GM19463 (cell line): Measurements from ENCODE around the gene PCMTD2.

Experiments used
- ATAC-seq: cut with Tn5 transposase; IDR thresholded peaks from one replicate; pipeline ENCODE4 v1.9.1; 2021; ENCODE audit warnings: mild to moderate bottlenecking, moderate library complexity; ENCODE audit not compliant: unreplicated experiment

PCMTD2 gene

DNA sequence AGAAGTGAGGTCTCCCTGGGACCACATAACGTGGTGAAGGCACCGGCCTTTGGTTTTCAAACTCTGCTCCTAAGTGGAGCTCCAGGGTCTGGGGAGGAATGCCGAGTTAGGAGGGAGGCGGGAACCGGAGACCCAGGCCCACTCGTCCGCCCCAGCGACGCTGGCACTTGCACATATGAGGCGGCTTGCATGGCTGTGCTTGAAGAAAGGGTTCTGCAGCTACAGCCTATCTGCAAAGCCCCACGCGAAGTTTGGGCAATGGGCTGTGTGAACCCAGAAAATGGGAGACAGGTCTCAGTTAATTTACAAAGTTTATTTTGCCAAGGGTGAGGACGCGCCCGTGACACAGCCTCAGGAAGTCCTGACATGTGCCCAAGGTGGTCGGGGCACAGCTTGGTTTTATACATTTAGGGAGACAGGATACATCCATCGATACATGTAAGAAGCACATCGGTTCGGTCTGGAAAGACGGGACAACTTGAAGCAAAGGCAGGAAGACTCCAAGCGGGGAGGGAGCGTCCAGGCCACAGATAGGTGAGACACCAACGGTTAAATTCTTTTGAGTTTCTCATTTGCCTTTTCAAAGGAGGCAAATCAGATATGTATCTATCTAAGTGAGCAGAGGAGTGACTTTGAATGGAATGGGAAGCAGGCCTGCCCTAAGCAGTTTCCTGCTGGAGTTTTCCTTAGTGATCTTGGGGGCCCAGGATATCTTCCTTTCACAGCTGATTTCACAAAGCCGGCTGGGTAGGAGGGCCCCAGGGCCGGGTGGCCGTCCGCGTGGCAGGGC lies 782 bp upstream of the PCMTD2 start:
- no peak for ATAC-seq

DNA sequence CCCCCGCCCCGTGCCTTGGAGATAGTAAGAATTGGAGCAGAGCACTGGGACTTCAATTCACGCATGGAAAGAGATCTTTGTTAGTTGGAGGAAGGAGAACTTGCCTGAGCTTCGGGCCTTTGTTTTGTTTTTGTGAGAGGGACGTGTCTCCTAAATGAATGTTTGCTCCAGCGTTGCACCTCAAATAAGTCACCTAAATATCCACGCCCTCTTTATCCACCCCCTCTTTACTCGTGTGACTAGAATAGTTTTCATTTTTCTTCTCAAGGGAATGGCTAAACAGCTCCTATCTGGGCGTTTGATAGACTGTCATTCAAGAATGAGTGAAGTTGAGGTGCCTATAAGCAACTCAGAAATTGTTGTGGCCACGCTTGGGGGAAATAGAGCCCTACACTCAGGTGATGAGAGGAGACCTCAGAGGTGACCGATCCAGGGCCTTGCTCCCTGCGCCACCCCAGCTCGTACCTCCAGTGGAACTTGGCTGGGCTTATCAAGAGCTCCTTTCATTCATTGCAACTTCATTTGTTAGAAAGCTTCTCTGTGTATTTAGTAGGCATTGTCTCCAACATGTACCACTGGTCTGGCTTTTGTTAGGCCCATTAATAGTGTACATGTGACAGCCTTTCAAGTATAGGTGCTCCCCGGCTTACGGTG lies 861 bp downstream of the PCMTD2 start:
- no peak for ATAC-seq

DNA sequence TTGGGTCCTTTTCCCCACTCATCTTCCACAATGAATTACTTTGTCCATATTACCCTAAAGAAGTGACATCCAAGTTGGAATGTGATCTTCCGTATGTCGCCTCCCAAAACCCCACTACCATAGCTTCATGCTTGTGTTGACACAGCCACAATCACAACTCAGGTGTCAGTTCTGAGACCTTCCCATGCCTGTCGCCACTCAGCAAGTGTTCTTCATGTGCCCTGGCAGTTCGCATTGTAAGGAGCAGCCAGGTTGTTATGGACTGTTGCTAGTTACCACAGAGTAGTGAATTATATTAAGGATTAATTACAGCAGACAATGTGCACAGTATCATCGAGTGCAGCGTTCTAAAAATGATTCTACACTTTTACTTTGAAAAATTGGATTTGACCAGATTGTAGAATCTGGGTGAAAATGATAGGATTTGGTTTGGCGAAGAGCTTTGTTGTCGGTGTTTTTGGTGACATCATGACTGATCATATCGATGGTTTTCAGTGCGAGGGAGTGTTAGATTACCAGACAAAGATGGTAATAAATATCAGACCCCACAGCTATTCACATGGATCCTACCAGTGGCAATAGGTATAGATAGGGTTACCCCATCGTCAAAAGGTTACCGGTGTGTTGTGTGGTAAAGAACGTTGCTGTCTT lies 1.7 kb downstream of the PCMTD2 start:
- no peak for ATAC-seq

DNA sequence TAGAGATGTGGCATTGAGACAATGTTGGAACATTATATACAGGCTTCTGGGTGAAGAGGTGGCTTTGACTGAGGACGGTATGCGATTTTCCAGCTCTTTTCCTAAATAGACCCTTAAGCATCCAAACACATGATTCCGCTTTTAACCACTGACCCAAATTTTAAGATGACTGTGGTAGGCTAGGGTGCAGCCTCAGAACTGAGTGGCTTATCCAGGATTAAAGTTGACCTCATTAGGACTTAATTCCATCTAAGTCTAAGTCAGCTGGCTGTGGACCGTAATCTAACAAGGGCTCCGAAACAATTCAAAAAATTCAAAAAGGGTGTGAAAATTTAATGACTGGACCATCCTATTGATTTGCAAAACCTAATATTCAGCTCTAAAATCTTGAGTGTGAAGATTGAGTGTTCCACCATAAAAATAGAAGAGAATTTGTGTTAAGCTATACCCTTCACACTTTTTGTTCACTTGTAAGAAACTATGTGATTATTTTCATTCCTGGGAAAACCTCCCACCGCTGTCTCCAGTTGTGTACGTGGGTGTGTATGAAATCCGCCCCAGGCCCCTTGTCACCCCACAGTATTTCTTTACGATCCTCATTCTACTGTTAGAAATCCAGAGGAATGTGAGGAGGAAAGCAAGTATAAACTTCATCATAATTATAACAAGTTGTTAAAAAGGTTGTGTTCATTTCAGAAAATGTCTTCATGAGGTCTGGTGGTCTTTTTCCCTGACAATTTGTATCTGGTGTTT lies 2.7 kb downstream of the PCMTD2 start:
- ATAC-seq = no peak

DNA sequence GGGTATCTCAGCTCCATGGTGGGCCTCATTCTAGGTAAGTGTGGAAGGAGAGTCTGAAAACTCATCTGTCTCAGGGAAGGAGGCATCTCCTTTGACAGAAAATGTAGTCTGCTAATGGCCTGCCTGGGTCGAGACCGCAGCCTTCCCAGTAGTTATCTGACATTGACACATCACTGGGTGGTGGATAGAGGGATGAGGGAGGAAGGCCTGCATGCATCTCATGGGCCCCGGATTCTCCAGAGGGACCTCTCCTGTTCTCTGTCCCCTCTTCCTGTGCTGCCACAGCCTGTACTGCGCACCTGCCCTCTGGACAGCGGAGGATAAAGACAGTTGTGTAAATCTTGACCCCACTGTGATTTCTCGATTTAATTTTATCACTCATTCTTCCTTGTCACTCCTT lies 4.7 kb downstream of the PCMTD2 start:
- ATAC-seq = no peak

DNA sequence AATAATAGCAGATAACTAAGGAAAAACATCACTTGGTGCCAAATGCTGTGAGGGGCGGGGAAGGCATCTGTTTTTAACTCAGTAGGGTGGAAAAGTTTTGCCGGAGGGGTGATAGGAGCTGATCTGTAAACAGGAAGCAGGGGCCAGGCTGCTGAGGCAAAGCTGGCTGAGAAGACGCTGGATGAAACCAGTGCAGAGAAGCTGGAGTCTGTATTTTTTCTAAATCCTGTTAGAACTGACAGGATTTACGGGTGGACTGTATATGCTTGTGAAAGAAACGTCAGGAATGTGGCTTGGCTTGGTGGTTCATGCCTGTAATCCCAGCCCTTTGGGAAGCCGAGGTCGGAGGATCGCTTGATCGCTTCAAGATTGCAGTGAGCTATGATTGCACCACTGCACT lies 5.6 kb downstream of the PCMTD2 start:
- ATAC-seq = no peak

DNA sequence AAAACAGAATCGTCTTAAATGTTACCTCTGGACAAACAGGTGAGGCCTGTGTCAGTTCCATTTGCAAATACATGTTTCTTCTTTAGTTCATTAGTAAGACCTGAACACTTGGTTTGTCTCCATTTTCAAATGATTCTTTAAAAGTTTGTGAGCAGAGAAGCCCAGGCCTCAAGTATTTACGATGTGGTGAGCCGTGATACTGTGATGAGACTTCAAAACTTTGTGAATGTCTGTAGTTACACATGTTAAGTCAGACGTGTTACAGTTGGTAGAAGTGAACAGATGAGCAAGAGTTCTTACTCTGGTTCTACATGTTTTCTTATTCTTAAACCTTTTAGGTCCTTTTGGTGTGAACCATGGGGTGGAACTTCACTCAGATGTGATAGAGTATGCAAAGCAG lies 8.5 kb downstream of the PCMTD2 start:
- ATAC-seq = no peak

DNA sequence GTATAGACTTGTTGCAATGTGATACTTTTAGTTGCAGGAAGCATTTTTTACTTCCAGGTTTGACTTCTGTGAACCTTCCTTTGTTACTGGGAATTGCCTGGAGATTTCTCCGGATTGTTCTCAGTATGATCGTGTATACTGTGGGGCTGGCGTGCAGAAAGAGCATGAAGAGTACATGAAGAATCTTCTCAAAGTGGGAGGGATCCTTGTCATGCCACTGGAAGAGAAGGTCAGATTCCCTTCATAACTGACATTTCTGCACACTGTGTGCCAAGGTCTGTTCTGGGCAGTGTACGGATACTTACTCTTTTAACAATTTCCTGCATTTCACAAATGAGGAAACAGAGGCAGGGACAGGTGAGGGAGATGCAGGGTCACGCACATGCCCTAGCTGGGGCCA lies 9.7 kb downstream of the PCMTD2 start:
- ATAC-seq = no peak

DNA sequence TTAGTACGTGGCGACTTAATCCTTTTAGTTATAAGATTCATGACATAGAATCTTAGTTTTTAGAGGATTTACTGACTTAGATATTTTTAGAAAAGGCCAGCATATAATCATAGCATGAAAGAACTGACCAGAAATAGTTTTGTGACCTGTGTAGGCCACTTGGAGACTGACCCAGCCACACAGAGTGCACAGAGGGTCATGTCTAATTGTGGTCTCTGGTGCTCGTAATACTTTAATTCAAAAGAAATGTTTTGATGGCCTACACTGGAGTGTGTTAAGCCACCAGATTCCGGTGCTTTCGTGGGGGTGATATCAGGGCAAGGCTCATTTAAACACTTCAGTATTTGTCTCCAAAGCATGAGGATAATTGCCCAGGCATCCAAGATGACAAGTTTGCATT lies 11.4 kb downstream of the PCMTD2 start:
- no peak for ATAC-seq

DNA sequence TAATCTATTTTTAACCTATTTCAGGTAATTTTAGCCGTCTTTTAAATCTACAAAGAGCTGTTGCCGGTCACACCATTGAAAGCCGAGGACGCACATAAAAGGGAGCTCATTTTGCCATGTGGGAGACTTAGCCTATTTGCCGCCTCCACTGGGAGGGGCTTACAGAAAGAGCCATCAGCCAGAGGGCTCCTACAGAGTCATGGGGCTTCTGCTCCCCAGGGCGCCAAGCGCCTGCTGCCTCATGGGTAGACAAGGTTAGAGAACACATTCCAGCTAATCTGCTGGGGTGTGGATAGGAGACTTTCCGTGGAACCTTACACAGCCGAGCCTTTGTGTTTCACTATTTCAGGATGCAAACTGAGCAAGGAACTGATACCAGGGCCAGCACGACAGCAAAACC lies 12.6 kb downstream of the PCMTD2 start:
- ATAC-seq = no peak

DNA sequence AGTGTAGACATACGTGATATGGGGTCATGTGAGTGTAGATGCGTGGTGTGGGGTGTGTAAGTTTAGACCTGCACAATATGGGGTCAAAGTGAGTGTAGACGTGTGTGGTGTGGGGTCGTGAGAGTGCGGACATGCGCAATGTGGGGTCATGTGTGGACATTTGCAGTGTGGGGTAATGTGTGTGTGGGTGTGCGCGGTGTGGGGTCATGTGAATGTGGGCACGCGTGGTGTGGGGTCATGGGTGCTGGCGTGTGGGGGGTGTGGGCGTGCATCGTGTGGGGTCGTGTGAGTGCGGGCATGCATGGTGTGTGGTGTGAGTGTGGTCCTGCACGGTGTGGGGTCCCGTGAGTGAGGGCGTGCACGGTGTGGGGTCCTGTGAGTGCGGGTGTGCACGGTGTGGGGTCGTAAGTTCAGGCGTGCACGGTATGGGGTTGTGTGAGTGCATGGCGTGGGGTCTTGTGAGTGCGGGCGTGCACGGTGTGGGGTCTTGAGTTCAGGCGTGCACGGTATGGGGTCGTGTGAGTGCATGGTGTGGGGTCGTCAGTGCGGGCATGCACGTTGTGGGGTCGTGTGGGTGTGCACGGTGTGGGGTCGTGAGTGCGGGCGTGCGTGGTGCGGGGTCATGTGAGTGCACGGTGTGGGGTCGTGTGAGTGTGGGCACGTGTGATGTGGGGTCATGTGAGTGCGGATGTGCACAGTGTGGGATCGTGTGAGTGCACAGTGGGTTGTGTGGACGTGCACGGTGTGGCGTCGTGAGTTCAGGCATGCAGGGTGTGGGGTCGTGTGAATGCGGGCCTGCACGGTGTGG lies 14.3 kb downstream of the PCMTD2 start:
- ATAC-seq = no peak

DNA sequence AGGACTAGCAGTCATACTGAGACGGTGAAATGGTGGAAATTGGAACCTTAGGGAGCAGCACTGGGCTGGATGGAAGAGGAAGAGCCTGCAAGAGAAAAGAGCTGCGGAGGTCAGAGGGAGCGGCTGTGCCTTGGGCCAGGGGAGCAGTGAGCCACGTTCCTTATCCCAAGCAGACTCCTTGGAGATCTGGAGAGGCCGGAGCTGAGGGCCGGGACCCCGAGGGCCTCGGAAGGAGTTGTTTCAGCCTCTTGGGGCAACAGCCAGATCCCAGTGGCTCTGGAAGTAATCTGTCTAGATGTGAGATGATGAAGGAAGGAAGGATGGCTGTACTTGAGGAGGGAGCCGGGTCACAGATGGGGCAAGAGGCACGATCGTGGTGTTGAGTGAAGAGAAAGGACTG lies 16.1 kb downstream of the PCMTD2 start:
- no peak for ATAC-seq

DNA sequence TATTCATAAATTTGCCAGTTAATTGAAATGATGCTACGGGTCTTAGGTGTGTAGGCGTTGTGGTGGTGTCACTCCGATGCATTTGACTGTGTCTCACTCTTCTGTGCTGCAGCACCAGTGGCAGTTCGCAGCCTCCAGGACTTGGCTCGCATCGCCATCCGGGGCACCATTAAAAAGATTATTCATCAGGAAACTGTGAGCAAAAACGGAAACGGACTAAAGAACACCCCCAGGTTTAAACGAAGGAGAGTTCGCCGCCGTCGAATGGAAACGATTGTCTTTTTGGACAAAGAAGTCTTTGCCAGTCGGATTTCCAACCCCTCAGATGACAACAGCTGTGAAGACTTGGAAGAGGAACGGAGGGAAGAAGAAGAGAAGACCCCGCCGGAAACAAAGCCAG lies 17.6 kb downstream of the PCMTD2 start:
- ATAC-seq = no peak

DNA sequence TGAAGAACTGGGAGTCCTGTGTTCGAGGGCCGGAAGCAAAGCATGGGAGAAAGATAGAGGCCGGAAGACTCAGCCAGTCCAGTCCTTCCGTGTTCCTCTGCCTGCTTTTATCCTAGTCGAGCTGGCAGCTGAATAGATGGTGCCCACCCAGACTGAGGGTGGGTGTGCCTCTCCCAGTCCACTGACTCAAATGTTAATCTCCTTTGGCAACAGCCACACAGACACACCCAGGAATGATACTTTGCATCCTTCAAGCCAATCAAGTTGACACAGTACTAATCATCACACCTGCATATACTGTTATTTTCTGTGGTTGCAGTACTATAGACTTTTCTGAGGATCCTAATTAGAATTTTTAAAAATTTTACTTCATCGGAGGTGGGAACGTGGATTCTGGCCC lies 21.3 kb downstream of the PCMTD2 start:
- no peak for ATAC-seq

DNA sequence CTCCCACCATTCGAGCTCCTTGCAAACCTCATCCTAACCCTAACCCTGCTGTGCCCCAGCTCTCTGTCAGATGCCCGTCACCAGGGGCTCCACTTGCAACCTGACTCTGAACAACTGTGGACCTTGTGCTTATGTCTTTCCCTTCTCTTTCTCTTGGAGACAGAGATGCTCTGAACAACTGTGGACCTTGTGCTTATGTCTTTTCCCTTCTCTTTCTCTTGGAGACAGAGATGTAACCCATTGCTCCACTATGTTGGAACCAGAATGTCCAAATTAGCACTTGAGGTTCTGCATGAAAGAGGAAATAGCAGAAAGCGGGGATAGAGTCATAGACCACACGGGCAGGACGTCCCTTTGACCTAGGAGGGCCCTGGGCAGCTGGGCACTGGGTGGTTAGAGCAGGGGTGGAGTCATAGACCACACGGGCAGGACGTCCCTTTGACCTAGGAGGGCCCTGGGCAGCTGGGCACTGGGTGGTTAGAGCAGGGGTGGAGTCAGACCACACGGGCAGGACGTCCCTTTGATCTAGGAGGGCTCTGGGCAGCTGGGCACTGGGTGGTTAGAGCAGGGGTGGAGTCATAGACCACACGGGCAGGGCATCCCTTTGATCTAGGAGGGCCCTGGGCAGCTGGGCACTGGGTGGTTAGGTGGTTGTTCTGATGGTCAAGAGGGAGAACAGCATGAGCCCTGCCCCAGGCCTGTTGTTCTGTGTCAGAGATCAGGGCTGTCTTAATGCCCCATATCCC lies 22.2 kb downstream of the PCMTD2 start:
- ATAC-seq = no peak

DNA sequence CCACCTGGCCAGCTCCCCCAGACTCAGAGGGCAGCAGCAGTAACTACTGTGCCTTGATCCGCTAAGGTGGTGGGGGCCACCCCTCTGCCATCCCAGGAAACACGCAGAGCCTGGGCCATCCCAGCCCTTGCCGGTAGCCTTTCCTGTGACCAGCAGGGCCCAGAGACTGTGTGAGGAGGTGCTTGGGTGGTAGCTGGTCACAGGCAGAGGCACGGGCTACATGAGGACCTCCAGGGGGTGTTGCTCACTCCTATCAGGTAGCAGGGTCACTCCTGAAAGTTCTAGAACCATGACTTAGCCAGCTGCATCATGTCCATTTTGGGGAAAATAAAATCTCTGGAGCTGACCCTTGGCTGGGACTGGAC lies 22.8 kb downstream of the PCMTD2 start:
- no peak for ATAC-seq

DNA sequence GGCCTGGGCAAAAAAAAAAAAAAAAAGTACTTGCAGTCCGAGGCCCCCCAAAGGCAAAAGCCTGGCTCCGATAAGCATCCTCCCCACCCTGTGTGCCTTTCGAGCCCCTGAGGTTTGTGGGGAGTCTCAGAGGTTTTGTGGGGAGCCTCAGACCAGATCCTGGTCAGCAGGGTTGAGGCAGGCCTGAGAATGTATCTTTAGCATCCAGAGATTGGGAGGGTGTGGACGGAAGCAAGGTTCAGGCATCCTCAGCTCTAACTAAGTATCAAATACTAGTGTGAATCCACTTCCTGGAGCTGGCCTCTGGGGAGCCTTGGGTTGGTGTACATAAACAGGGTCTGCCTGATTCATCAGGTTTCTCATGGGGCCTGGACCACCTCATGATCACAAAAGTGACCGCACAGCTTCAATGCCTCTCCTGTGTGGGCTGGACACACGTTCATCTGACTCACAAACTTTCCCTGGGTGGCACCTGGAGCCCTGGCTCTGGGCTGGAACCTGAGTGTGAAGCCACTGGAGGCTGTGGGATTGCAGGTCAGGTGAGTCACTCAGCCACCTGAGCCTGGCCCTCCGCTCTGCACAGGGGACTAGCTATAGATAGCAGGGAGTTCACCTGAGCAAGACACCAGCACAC lies 24.4 kb downstream of the PCMTD2 start:
- ATAC-seq = no peak

DNA sequence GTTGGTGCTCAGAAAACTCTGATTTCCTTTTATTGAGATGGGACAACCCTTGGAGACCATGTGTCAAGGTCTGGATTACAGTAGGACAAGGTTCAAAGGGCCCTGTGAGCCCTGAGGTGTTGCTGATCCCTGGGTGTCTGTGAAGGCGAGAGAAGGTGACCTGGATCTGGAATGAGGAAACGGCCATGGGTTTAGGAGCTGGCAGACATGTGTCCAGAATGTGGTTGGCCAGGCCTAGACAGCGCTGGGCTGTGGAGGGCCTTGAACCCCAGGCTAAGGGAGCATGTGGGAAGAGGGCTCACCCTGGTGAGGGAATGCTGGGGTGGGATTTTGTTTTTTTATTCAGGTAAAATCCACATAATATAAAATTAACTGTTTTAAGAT lies 24.9 kb downstream of the PCMTD2 start:
- ATAC-seq = no peak

DNA sequence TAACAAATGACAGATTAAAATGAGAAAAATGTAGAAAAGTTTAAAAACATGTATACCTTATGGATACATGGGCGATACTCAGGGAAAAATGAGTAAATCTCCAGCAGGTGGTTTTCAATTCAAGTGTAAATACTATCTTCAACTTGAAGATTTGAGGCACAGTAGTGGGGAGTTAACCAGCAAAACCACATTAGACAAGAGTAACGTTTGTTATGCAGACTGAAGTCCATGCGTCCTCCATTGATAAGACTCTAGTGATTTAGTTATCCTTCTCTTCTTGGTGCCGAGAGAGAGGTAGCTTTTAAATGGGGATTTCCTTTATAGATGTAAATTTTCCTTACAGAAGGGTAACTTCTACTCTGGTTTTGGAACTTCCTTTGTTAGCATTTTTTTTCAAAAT lies 28.1 kb downstream of the PCMTD2 start:
- no peak for ATAC-seq
